ENCODE measurements around the gene CDK6. TPM values are rescaled to one million over a fixed set of nuclear protein-coding genes. Genes with fewer than 3 reads are reported as not detected.

CDK6 gene
- total and polyA plus RNA-seq, 9 of the 15 experiments (the other 6 are each of a cell fraction or from before 2014, with no cell fraction given), result 7.6 to 109 (median 44.4) TPM

DNA sequence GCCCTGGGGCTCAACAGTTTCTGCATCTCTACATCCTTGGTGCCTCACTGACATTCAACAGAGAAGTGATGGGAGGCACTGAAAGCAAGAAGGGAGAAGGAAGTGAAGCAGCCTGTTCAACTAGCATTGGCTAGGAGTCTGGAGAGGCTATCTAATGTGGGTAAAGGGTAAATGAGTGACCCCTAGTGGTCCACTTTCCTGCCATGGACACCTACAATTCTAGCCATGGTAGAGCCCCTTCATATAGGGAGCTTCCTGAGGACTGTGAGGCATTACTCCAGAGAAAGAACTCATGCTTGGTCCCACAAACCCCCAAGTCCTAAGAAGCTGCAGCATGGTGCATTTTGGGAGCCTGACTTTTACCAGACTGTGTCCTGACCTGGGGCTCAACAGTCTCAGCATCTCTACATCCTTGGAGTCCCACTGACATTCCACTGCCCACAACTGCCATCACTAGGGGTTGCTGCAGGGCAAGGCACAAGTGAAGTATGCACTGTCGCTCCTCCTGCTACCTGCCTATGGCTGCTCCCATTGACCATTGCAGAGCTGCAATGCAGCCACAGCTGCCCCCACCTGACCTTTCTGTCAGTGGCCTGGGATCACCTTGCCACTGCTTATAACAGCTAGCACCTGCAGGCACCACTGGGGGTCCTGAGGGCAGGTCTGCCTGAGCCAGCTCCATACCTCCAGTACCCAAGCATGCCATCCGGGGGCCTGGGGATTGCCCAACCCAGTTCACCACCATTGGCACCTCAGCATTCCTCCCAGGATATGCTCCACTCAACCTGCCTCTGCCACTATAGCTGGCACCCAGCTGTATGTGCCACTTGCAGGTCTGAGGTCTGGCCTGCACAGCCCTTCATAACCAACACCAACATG is 44.1 kb upstream of the CDK6 start (continued):
- TF ChIP-seq, protein P1, sequence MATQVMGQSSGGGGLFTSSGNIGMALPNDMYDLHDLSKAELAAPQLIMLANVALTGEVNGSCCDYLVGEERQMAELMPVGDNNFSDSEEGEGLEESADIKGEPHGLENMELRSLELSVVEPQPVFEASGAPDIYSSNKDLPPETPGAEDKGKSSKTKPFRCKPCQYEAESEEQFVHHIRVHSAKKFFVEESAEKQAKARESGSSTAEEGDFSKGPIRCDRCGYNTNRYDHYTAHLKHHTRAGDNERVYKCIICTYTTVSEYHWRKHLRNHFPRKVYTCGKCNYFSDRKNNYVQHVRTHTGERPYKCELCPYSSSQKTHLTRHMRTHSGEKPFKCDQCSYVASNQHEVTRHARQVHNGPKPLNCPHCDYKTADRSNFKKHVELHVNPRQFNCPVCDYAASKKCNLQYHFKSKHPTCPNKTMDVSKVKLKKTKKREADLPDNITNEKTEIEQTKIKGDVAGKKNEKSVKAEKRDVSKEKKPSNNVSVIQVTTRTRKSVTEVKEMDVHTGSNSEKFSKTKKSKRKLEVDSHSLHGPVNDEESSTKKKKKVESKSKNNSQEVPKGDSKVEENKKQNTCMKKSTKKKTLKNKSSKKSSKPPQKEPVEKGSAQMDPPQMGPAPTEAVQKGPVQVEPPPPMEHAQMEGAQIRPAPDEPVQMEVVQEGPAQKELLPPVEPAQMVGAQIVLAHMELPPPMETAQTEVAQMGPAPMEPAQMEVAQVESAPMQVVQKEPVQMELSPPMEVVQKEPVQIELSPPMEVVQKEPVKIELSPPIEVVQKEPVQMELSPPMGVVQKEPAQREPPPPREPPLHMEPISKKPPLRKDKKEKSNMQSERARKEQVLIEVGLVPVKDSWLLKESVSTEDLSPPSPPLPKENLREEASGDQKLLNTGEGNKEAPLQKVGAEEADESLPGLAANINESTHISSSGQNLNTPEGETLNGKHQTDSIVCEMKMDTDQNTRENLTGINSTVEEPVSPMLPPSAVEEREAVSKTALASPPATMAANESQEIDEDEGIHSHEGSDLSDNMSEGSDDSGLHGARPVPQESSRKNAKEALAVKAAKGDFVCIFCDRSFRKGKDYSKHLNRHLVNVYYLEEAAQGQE (IDR thresholded peaks at IDR 0.05; ENCODE audit: borderline replicate concordance), result peak; percentile 69; the same call in 1 of the 2 replicates
- TF ChIP-seq, protein P1 (CRISPR knock-in tag; IDR thresholded peaks at IDR 0.05; ENCODE audit: low read depth), result no peak
- TF ChIP-seq, protein P2, sequence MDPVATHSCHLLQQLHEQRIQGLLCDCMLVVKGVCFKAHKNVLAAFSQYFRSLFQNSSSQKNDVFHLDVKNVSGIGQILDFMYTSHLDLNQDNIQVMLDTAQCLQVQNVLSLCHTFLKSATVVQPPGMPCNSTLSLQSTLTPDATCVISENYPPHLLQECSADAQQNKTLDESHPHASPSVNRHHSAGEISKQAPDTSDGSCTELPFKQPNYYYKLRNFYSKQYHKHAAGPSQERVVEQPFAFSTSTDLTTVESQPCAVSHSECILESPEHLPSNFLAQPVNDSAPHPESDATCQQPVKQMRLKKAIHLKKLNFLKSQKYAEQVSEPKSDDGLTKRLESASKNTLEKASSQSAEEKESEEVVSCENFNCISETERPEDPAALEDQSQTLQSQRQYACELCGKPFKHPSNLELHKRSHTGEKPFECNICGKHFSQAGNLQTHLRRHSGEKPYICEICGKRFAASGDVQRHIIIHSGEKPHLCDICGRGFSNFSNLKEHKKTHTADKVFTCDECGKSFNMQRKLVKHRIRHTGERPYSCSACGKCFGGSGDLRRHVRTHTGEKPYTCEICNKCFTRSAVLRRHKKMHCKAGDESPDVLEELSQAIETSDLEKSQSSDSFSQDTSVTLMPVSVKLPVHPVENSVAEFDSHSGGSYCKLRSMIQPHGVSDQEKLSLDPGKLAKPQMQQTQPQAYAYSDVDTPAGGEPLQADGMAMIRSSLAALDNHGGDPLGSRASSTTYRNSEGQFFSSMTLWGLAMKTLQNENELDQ (CRISPR knock-in tag; IDR thresholded peaks at IDR 0.05; ENCODE audit: borderline replicate concordance), result no peak
- TF ChIP-seq, protein P3, sequence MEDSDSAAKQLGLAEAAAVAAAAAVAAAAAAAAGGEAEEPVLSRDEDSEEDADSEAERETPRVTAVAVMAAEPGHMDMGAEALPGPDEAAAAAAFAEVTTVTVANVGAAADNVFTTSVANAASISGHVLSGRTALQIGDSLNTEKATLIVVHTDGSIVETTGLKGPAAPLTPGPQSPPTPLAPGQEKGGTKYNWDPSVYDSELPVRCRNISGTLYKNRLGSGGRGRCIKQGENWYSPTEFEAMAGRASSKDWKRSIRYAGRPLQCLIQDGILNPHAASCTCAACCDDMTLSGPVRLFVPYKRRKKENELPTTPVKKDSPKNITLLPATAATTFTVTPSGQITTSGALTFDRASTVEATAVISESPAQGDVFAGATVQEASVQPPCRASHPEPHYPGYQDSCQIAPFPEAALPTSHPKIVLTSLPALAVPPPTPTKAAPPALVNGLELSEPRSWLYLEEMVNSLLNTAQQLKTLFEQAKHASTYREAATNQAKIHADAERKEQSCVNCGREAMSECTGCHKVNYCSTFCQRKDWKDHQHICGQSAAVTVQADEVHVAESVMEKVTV (CRISPR knock-in tag; IDR thresholded peaks at IDR 0.05), result 0 out of 2 replicates have a peak, but pooled peaks have one; percentile 20
- TF ChIP-seq CTBP1 (IDR thresholded peaks at IDR 0.05; ENCODE audit: borderline replicate concordance) (0 out of 2 replicates have a peak, but pooled peaks have one; percentile 7), EHMT2 (IDR thresholded peaks at IDR 0.05) (0 out of 2 replicates have a peak, but pooled peaks have one; percentile 8)

Measured in K562 (cell line).